Mucosa of descending colon (tissue), 3 donors: ENCODE results near the gene HECTD3. TPM values are rescaled to one million over a fixed set of nuclear protein-coding genes. Genes with fewer than 3 reads are reported as not detected.

Experiments used
- ATAC-seq: fragments of 200-7000 bp; cut with Tn5 transposase; one replicate; pipeline ENCODE4 v1.9.1; 2020; ENCODE audit warnings: mild to moderate bottlenecking, moderate library complexity
- DNase-seq, 3 donors: peaks; one replicate each; pipeline ENCODE4 v3.0.0-alpha.2; 2020
- H3K36me3 ChIP-seq: fragments of 200-600 bp; one replicate; pipeline ENCODE4 v1.8.0; 2021; ENCODE audit warnings: low read depth, mild to moderate bottlenecking
- H3K4me1 ChIP-seq: fragments of 200-600 bp; one replicate; pipeline ENCODE4 v1.8.0; 2021; ENCODE audit warnings: low read depth, mild to moderate bottlenecking
- H3K4me3 ChIP-seq: fragments of 200-600 bp; one replicate; pipeline ENCODE4 v1.8.0; 2021; ENCODE audit warnings: mild to moderate bottlenecking
- H3K9me3 ChIP-seq: fragments of 200-600 bp; one replicate; pipeline ENCODE4 v1.8.0; 2021; ENCODE audit warnings: mild to moderate bottlenecking
- CTCF ChIP-seq: fragments of 200-600 bp; IDR thresholded peaks from one replicate; pipeline ENCODE4 v1.8.0; 2022; ENCODE audit warnings: antibody characterized with exemption, mild to moderate bottlenecking
- intact Hi-C, 2 donors: fragments of 100-400 bp; cut with DNase I in 1 of 2; cut with micrococcal nuclease in 1 of 2; formaldehyde crosslinking; loops; one replicate each; pipeline versions ENCODE4 v1.11.0 to v1.11.1; 2022; cut with DNase I, micrococcal nuclease
- total RNA-seq, 3 donors: library from RNA; stranded (reverse); fragmentation: NEBNext Ultra II Directional in 2 of 3; extraction: Animal tissue kit (Norgen Biotek cat#: 25700) in 2 of 3; gene quantifications; one replicate each; pipeline versions ENCODE4 v1.2.1 to v1.2.4, GENCODE V29; 2021 to 2023
- donor health status: DM: no; HTN: no; CAD: no; lungs with moderate emphysema.
- donor health status: DM: no; HTN: no; CAD: no.
- donor health status: DM: no; HTN: yes; CAD: no.

Gene HECTD3
- total RNA-seq, 3 donors from 2014 or later = 78.0 to 143 (median 108) TPM

DNA sequence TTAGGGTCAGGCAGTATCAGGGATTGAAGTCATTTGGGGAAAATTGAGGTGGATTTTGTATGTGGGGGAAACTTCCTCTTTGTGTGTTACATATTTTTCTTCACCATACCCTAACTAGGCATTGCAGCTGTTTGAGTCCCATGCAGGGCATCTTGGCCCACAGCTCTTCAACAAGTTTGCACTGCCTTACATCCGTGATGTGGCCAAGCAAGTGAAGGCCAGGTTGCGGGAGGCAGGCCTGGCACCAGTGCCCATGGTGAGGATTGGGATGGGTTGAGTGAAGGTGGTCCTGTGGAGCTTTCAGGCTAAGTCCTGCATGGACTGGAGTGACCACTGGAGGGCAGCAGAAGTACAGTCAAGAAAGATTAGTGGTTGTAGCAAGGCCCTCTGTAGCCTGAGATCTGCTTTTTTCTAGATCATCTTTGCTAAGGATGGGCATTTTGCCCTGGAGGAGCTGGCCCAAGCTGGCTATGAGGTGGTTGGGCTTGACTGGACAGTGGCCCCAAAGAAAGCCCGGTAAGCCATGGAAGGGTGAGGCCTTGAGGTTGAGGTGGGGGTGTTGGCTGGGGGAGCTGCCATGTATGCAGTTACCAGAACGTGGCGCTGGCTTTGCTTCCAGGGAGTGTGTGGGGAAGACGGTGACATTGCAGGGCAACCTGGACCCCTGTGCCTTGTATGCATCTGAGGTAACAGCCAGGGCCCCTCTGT is 3.4 kb upstream of the HECTD3 start:
- no peaks in the 10 kb centered on the region for H3K9me3 ChIP-seq
- ATAC-seq (peak; percentile 11), DNase-seq (peak; percentile 62 to 88 (median 78))
- H3K36me3 ChIP-seq = no peaks in the 10 kb centered on the region
- intact Hi-C loops = loop anchor here (2.0 to 10.0 kb wide), 4 partner anchors 218 to 288 kb away; no protein-coding TSS in a partner anchor
- TF ChIP-seq CTCF = peak; percentile 73
- H3K4me1 ChIP-seq = peaks cover 27% of the 10 kb centered on the region
- no peak overlapping the region for H3K4me3 ChIP-seq

DNA sequence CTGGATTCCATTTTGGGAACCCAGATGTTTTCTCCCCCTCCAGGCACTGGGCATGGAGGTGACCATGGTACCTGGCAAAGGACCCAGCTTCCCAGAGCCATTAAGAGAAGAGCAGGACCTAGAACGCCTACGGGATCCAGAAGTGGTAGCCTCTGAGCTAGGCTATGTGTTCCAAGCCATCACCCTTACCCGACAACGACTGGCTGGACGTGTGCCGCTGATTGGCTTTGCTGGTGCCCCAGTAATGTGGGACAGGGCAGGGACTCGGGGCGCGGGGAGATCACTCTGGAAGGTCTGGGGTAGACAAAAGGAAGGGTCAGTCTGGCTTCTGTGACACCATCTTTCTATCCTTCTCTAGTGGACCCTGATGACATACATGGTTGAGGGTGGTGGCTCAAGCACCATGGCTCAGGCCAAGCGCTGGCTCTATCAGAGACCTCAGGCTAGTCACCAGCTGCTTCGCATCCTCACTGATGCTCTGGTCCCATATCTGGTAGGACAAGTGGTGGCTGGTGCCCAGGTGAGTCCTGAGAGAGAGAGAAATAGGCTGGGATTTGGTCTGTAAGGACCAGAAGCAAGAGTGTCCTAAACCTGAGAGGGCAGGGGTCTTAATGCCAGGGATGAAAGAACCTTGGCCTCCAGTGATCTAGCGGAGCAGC is 2.6 kb upstream of the HECTD3 start:
- intact Hi-C loops = loop anchor here (2.0 to 10.0 kb wide), 4 partner anchors 219 to 289 kb away; no protein-coding TSS in a partner anchor
- H3K4me1 ChIP-seq = peaks cover 30% of the 10 kb centered on the region
- DNase-seq (peak in 1 of 3 donors; percentile 39), ATAC-seq (no peak)
- no peak overlapping the region for H3K4me3 ChIP-seq
- no peak for TF ChIP-seq CTCF
- no peaks in the 10 kb centered on the region for H3K9me3 ChIP-seq
- H3K36me3 ChIP-seq = no peaks in the 10 kb centered on the region

GRCh38 chr1:45012639-45013278 is 1.6 kb upstream of the HECTD3 start:
- H3K4me1 ChIP-seq = peaks cover 30% of the 10 kb centered on the region
- no peak overlapping the region for H3K4me3 ChIP-seq
- DNase-seq (peak; percentile 79 to 85 (median 81)), ATAC-seq (peak; percentile 29)
- H3K36me3 ChIP-seq = no peaks in the 10 kb centered on the region
- intact Hi-C loops = loop anchor here in 1 of 2 donors (5.0 to 10.0 kb wide), 3 partner anchors 218 to 290 kb away; no protein-coding TSS in a partner anchor
- no peak for TF ChIP-seq CTCF
- no peaks in the 10 kb centered on the region for H3K9me3 ChIP-seq

GRCh38 chr1:45011837-45012638 is 914 bp upstream of the HECTD3 start, which contains the start of gene UROD:
TSS of gene UROD (plus strand) at chr1:45012254. CDS start at chr1:45012266, 12 bp downstream.
- Histone ChIP-seq H3K9me3 (no peaks in the 10 kb centered on the region), H3K4me3 (peak within 1 kb of the TSS; percentile 94), H3K36me3 (peaks cover 5% of the 10 kb centered on the region), H3K4me1 (peaks cover 30% of the 10 kb centered on the region)
- ATAC-seq (peak; percentile 84), DNase-seq (peak; percentile 93 to 97 (median 93))
- intact Hi-C loops = loop anchor here in 1 of 2 donors (5.0 to 10.0 kb wide), 3 partner anchors 217 to 290 kb away; no protein-coding TSS in a partner anchor
- no peak for TF ChIP-seq CTCF
